CD4-positive, alpha-beta T cell treated with Interleukin-6 for 4 hours (primary cell): ENCODE data around the gene VRK3.
A peak's percentile ranks its signal among the peaks of the same experiment; 100 is the strongest.
"Not testable (repeated sequence)": the region's sequence is repeated elsewhere in the genome, so short reads cannot be mapped to it uniquely, and the experiment has no call there.

Source experiments
- DNase-seq: peaks from one replicate; pipeline ENCODE4 v3.0.0-alpha.2; 2020; ENCODE audit warnings: mixed read lengths

VRK3 gene

DNA sequence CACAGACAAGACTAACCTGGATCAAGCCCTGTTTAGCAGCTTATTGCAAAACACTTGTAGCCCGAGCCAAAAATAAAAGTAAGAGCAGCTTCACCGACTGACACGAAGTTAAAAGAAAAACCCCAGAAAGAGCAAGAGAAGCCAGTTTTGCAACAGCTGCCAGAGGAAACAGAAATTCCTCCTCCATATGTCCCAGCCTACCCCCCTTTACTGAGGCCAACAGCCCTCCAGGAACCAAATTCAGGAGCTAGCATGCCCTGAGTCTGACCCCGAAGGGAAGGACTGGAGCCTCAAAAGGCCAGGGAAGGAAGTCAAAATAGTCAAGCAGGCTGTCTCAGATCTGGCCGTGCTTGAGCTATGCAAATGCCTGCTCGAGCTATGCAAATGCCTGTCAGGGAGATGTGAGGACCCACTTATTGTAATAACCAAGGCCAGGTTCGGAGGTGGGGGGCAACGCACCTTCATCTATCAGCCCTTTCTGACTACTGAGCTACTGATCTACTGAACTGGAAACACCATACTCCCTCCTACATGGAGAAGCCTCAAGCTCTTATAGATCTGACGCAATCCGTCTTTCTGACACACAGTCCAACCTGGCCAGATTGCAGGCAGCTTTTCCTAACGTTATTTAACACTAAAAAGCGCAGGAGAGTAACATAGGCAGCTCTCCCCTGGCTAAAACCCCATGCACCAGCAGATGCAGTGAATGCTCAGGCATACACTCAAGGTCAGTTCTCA, 70.9 kb downstream of the VRK3 start:
- no peak for DNase-seq

DNA sequence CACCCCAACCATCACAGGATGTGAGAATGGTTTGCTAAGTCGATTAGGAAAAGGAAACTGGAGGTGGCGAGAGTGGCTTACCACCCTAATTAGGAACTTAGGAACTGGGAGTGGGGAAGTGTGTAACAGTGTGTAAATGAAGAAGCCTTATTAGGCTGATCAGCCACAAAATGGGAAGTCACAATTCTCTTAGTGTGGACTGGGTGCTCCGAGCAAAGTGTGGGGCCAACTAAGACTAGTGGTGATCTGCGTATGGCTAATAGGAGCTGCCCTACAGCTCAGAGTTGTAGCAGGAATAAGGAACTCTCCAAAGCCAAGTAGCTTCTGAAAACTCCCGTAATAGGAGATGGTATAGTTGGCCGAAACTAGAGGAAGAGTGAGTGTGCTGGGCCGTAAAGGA, 71.8 kb downstream of the VRK3 start:
- no peak for DNase-seq

DNA sequence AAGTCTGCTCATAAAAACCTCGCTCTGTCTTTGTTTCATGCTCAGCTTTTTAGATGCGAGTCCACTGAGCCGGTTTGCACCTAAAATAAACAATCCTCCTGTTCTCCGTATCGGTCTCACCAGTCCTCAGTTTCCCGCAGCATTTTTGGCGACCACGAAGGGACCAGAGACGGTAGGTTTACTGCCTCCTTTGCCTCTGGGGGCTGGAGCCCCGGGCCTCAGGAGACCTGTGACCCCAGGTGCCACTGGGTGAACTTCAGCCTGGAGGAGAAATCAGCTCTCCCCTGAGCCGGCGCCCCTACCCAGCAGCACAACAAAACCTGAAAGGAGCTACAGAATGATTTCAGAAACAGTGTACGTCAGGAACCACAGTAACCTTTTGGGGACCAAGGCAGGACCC, 72.3 kb downstream of the VRK3 start:
- DNase-seq = no peak

DNA sequence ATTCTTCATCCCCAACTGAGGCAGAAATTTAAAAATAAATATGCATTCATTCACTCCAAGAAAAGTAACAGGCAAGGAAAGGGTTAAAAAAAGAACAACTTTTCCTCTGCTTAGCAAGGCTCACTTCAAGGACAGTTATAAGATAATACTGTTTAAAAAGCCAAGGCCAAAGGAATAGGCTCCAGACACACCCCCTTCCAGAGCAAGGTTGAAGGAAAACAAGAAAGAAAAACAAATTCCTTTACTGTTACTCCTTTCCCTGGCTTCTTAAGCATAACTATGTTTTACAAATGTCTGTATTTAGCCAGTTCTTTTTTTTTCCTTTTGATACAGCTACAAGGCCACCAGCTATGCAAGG, 72.7 kb downstream of the VRK3 start:
- DNase-seq = no peak

DNA sequence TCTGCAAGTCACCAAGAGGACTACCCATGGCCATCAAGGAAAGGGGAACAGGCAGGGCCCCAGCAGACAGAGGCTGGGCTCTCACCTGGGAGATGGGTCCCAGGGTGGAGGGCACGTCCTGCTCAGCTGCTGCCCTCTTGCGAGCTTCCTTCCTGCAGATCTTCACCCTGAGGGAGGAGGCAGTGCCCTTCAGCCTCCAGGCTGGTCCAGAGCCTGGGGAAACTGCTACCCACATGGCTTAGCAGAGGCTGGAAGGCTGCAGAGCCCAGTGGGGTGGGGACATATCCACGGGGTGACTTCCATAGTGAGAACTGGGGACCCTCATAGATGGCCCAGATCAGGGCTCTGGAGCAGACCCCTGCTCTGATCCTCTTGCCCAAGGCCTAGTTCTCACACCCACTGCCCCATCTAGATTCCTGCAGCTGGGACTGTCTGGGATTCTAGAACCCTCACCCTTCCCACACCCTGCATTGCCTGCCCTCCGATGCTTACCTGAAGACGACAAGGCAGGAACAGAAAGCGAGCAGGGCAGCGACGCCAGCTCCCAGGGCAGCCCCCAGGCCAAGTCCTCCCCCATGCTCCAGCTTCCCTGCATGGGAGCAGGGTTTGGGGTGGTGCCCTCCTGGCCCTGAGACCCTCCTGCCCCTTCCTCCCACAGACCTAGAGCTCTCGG, 73.2 kb downstream of the VRK3 start:
- no peak for DNase-seq

DNA sequence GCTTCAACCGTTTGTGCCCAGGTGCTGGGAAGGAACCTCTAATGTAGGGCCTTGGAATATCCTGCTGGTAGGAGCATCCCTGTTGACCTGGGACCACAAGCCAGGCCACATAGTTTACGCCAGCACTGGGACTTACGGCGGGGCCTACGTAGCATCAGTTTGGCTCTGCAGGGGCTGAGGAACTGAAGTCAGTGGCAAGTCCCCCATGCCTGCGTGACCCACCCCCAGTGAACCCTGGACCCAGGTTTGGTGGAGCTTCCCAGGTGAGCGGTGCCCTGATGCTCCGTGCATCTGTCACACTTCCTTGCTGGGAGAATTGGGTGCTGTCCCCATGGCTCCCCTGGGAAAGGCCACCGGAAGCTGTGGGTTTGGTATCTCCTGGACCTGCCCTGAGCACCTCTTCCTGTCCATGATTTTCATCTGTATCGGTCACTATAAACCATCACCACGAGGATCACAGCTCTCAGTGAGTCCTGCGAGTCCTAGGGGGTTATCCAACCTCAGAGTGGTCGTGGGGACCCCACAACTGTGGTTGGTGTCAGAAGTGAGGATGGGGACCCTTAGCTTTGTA, 74.1 kb downstream of the VRK3 start:
- no peak for DNase-seq

DNA sequence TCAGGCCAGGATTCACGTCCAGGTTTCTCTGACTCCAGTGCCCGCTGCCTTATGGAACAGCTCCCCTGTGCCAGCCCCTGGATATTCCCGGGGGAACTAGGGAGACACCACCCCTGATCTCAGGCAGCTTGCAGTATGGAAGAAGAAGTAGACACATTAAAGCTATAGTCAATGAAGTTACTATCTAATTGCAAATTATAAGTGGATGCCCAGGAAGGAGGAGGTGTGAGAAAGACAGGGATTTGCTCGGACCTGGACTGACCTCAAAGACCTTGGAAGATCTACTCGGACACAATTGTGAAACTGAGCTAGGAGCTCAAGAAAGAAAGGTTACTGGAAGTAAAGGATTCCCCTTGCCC, 74.6 kb downstream of the VRK3 start:
- DNase-seq = no peak

DNA sequence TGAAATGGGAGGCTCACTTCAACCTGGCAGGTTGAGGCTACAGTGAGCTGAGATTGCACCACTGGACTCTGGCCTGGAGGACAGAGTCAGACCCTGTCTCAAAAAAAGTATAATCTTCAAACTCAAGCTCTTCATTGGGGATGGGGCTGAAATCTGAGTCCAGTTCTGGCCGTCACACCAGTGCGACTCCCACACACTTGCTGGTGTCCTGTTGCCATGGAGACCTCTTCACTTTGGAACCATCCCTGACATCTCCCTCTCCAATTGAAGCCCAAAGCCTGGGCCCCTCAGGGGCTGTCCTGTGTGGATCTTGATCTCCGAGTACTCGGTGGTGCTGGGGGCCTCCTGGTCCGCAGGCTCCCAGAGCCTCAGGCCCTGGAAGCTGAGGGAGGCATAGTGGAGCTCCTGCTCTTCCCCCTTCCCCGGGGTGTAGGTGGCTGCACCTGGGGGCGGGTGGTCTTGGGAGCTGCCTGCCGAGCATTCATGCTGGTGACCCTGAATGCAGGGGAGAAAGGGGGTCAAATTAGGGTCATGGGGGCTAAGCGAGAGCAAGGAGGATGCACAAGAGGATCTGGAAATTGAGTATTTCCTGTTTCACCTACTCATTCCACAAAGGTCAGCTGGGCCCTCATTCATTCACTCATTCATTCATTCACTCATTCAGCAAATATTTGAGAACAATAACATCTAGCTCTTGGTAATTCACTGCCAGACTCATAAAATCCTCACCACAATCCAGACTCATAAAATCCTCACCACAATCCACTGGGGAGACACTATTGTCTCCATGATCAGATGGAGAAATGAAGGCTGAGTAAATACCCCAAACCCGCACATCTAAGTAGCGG, 75.2 kb downstream of the VRK3 start:
- DNase-seq = no peak

DNA sequence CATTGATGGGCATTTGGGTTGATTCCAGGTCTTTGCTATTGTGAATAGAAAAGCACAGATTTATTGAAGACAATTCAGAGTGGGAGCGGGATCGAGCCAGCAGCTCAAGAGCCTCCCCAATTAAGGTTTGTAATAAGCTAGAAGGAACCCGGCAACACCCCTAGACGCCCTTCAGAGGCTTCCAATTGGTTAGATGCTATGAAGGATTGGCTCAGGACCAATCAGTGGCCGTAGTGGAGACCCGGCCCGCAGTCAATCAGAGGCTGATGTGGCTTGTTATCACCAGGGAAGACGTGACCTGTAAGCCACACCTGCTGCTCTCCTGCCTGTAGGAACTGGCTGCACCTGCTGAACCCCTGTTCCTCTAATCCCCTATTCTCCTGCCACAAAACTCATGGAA, 78.8 kb downstream of the VRK3 start:
- DNase-seq = no peak

DNA sequence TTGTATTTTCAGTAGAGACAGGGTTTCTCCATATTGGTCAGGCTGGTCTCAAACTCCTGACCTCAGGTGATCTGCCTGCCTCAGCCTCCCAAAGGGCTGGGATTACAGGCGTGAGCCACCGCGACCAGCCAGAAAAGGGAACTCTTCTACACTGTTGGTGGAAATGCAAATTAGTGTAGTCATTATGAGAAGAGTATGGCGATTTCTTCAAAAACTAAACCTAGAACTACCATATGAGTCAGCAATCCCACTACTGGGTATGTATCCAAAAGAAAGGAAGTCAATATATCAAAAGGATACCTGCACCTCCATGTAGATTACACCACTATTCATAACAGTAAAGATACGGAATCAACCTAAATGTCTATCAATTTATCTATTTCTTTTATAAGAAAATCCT, 80.6 kb downstream of the VRK3 start:
- not testable (repeated sequence) for DNase-seq

DNA sequence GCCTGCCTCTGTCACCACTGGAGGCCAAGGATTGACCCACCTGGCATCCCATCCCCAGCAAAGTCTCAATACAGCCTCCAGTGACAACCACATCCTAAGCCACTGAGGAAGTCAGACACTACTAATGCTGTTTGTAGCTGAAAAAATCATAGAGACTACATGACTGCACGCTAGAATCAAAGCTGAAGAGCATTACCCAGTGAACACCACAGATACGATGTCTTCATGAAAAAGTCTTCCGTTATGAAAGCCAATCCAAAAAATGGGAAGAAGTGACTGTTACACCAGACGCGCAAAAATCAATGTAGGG, 84.7 kb downstream of the VRK3 start:
- DNase-seq = no peak

DNA sequence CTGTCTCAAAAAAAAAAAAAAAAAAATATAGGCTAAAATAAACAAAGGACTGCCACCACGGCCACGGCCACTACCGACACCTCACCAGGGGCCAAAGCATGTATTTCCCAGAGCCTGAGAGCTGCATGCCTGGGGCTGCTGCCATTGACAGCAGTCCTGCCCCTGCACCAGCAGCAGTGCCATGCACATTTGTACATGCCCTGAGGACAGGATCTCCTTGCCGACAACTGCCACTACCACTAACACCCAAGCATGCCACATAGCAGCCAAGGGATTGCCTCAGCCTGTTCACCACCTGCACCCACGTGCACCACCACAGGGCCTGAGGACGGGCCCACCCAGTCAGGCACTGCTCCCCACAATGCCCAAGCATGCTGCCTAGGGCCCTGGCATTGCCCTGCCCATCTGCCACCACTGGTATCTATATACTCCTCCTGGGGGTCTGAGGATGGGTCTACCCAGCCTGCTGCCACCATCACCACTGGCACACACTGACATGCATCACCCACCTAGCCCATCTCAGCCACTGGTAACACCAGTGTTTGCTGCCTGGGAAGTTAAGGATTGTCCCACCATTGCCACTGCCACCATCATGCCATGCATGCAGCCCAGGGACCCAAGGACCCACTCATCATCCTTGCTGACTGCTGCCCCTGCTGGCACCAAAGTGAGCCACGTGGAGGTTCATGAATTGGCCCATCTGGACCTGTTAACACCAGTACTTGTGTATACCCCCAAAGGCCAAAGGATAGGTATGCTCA, 85.3 kb downstream of the VRK3 start:
- DNase-seq = no peak

DNA sequence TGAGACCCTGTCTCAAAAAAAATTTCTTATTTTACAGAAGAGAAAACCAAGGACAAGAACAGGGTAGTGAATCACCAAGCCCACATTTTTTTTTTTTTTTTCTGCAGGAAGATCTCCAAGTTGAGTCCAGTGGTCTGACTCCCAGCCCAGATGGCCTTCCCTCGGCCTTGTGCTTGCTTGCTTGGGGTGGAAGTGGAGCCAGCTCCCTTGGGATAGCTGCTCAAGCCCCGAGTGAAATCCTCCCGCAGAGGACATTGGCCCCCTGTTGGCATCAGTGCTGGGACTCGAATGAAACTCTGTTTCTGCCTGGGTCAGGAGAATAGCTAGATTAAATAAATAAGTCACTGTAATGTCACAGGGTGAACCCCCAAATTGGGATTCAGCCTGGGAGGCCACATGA, 86.5 kb downstream of the VRK3 start:
- no peak for DNase-seq

DNA sequence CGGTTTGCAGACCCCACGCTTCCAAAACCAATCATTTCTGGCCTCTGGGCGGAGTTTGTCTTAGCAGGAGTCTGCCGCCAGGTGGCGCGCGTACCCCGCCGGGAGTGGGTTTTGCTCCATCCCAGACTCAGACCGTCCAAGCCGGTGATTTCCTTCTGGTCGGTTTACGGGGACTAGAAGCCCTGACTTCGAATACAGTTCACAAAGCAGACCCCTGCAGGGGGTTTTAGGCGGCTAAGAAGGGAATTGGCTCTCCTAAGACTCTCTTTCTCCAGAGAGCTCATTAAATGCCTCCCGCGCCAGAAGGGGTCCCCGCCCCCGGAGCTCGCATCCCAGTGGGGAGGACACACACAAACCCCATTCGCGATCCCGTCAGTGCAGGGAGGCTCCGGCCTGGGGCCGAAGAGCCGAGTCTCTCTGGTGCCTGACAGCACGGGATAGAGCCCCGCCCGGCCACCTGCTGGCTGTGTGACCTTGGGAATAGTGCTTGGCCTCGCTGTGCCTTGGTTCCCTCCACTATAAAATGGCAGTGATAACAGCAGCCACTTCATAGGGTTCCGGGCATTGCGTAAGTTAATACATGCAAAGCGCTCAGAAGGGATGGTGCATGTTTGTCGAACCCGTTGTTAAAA, 87.3 kb downstream of the VRK3 start:
- peak; percentile 83 for DNase-seq

DNA sequence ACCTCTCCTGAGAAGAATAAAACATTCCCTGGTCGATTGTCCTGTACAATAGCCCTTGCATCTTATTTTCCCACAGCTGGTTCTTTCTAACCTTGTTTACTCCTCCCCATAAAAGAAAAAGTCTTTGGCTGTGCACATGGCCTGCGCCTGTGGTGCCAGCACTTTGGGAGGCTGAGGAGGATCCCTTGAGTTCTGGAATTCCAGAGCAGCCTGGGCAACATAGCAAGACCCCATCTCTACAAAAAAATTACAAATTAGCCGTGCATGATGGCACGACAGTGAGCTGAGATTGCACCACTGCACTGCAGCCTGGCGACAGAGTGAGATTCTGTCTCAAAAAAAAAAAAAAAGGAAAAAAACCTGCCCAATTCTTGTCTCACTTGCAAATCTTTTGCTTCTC, 88.6 kb downstream of the VRK3 start:
- DNase-seq = no peak

DNA sequence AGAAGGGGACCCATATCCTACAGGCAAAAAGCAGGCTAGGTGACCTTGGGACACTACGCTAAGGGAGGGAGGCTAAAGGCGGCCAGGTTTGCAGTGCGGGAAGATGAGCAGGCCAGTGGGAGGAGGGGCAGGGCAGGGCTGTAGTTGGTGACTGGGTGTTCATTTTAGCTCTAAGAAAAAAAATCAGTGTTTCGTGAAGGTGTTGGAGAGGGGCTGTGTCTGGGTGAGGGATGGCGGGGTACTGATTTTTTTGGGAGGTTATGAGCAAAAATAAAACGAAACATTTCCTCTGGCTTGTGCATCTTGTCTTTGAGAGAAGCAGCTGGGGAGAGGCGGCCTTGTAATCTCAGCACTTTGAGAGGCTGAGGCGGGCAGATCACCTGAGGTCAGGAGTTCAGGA, 91.5 kb downstream of the VRK3 start:
- DNase-seq = no peak

DNA sequence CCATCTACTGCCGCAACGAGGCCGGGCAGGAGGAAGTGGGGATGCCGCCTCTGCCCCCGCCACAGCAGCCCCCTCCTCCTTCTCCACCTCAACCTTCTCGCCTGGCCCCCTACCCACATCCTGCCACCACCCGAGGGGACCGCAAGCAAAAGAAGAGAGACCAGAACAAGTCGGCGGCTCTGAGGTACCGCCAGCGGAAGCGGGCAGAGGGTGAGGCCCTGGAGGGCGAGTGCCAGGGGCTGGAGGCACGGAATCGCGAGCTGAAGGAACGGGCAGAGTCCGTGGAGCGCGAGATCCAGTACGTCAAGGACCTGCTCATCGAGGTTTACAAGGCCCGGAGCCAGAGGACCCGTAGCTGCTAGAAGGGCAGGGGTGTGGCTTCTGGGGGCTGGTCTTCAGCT, 92.4 kb downstream of the VRK3 start:
- DNase-seq = peak; percentile 63

DNA sequence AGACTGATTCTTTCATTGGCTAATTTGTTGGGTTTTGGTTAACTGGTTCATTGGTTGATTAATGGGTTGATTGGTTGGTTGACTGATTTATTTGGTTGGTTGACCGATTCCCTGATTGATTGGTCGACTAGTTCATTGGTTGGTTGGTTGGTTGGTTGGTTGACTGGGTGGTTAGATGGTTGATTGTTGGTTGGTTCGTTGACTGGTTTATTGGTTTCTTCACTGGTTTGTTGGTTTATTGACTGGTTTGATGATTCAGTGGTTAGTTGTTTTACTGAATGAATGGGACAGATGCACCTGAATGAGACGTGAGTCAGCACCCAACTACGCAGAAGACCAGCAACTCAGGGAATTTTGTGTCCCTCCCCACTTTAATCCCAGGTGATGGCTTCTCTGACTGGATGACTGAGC, 93.1 kb downstream of the VRK3 start:
- no peak for DNase-seq

DNA sequence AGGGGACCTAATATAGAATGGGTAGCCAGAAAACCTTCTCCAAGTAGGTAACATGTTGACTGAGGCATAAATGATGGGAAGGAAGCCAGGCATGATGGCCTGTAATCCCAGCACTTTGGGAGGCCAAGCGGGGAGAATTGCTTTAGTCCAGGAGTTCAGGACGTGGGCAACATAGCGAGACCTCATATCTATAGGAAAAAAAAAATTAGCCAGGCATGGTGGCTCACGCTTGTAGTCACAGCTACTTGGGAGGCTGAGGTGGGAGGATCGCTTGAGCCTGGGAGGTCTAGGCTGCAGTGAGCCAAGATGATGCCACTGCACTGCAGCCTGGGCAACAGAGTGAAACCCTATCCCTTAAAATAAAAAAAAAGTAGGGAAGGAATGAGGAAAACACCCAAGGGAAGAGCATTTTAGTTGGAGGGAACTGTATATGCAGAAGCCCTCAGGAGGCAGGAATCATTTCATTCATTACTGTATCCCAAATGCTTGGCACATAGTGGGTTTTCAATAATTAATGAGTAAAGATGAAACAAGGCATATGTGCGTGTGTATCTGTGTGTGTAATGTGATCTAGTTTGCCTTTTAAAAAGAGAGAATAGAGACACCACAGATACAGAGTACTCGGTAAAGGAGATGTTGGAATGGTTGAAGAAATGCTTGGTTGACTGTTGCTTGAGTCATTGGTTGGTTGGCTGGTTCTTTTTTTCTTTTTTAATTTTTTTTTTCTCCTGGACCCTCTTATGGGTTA, 93.7 kb downstream of the VRK3 start:
- no peak for DNase-seq

DNA sequence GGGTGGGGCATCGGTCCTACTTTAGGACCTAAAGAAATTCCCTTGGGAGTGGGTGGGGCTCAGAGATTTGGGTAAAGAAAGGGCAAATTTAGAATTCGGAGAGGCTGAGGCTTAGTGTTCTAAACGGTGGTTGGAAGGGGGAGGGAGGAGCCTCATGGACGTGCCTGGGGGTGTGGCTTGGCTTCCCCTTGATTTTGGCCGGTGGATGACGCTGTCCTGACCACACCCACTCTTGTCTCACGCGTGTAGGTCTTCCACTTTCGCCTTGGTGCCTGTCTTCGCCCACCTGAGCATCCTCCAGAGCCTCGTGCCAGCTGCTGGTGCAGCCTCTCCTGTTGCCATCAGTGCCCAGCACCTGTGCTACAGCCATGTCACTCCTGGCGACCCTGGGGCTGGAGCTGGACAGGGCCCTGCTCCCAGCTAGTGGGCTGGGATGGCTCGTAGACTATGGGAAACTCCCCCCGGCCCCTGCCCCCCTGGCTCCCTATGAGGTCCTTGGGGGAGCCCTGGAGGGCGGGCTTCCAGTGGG, 94.6 kb downstream of the VRK3 start:
- DNase-seq = no peak

DNA sequence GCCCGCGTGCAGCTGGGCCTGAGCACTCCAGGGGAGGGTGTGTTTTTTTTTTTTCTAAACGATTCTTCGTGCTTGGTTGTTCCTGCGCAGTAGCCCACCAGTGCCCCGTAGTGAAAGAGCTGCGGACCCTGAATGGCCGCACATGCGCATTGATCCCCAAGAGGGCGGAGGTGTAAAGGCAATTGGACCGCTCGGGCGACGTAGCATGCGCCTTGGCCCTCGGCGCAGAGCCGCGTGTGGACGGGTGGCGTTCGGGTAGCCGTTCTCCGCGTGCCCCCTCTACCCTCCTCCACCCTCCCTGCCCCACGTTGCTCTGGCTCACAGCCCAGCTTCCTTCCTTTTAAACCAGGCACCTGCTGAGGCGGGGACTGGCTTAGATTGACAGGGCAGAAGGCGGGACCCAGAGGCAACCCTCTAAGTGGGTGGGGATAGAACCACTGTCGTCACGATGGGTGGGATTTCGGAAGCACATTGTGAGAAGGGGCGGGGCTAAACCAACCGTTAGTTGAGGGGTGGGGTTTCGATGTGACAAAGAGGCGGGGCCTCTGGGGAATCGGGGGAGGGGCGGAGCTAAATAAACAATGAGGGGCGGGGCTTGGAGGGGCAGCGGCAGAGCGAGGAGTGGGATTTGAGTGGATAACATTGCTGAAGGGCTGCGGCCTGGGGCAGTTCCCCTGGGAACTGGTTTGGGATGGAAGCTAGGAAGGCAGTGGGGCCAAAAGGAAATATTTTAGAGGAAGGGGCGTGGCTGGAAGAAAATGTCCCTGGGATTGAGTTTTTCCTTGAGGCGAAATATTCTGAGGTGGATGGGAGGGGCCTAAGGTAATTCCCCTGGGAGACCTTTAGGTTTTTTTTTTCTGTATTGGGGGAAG, 95.3 kb downstream of the VRK3 start:
- DNase-seq = peak; percentile 92
